ENCODE results near the gene MSLN.

DNA sequence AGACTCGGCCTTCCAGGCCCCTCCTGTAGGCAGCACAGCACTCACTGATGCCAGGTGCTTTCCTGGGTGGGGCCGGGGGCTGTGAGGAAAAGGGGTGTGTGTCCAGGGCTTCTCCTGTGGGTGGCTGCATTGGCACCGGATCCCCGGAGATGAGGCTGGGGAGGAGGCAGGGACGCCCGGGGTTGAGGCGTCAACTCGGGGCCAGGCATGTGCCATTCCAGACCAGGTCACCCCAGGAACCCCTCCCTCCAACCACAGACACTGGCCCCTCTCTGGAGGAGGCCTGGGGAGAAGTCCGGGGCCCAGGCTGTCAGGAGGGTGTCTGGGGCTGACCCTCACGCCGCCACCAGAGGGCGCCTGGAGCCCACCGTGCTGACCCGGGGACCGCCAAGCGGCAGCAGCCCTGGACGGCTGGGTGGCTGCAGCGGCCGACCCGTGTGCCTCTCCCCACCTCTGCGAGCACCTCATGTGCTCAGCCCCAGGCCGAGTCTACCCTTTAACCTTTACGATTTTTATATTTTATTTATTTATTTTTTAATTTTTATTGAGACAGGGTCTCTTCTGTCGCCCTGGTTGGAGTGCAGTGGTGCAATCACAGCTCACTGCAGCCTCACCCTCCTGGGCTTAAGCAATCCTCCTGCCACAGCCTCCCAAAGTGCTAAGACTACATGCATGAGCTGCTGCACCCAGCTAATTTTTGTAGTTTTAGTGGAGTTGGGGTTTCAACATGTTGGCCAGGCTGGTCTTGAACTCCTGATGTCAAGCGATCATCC is 48.8 kb upstream of the MSLN start:
- TF ChIP-seq, protein P1, sequence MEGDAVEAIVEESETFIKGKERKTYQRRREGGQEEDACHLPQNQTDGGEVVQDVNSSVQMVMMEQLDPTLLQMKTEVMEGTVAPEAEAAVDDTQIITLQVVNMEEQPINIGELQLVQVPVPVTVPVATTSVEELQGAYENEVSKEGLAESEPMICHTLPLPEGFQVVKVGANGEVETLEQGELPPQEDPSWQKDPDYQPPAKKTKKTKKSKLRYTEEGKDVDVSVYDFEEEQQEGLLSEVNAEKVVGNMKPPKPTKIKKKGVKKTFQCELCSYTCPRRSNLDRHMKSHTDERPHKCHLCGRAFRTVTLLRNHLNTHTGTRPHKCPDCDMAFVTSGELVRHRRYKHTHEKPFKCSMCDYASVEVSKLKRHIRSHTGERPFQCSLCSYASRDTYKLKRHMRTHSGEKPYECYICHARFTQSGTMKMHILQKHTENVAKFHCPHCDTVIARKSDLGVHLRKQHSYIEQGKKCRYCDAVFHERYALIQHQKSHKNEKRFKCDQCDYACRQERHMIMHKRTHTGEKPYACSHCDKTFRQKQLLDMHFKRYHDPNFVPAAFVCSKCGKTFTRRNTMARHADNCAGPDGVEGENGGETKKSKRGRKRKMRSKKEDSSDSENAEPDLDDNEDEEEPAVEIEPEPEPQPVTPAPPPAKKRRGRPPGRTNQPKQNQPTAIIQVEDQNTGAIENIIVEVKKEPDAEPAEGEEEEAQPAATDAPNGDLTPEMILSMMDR (conservative IDR thresholded peaks at IDR 0.05; ENCODE audit: low read depth, low read length), result peak; percentile 89
- TF ChIP-seq EZH2 (IDR thresholded peaks at IDR 0.05; ENCODE audit: borderline replicate concordance, low read depth, low read length, poor library complexity, severe bottlenecking), result no peak

Measured in A673 (cell line).